Head of caudate nucleus (tissue), 42 donors: ENCODE results near the gene VIPR1.
A peak's percentile ranks its signal among the peaks of the same experiment; 100 is the strongest.
"Not testable (repeated sequence)": the region's sequence is repeated elsewhere in the genome, so short reads cannot be mapped to it uniquely, and the experiment has no call there.

ENCODE experiments used
- DNase-seq, 42 donors: peaks; one replicate each; pipeline versions ENCODE4 v3.0.0 to v3.0.0-alpha.2; 2020 to 2021; ENCODE audit warnings: mixed read lengths in 7 of 42
- intact Hi-C: fragments of 100-400 bp; cut with DNase I; formaldehyde crosslinking; loops from one replicate; pipeline ENCODE4 v1.15.0; 2022

The VIPR1 gene

DNA sequence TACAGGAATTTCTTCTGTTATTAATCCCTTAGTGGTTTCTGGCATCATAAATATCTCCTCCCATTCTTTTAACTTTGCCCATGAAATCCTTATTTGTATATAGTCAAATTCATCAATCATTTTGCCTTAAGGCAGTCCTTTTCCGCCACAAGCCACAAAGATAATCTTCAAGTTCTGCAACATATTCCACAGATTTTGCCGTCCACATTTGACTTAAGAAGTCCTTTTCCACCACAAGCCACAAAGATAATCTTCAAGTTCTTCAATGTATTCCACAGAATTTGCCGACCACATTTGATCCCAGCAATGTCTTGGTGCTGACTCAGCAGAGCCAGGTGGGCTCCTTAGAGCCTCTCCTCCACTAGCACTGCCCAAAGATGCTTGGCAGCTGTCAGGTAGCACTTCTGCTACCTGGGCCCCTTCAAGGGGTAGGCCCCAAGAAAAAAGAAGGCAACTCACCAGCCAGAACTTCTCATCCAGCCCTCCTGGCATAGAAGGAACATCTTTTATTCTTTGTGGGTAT is 44.3 kb downstream of the VIPR1 start:
- intact Hi-C loops: no loop called here
- DNase-seq: peak in 1 of 42 donors; percentile 26

DNA sequence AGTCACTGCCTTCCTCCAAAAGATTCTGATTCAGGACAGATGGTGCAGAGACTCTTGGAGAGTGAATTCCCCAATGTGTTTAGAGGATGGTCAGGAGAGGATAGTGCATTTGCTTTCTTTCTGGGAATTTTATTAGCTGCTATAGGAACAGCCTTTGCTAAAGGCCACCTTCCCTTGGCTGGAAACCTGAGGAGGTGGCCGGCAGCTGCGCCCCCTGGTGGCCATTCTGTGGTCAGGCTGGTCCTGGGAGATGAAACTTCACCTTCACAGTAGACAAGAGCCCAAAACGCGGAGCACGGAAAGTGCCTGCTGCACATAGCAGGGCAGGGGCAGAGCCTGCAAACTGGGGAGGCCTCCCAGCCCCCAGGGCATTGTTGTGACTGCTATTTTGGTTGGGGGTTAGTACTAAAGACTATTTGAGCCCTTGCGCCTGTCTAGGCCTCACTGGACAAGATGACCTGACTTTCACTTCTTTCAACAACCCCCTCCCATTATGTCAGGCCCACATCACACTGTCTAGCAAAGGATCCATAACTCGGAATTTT is 45.0 kb downstream of the VIPR1 start:
- DNase-seq: peak; percentile 32 to 90 (median 75)
- intact Hi-C loops: no loop called here

DNA sequence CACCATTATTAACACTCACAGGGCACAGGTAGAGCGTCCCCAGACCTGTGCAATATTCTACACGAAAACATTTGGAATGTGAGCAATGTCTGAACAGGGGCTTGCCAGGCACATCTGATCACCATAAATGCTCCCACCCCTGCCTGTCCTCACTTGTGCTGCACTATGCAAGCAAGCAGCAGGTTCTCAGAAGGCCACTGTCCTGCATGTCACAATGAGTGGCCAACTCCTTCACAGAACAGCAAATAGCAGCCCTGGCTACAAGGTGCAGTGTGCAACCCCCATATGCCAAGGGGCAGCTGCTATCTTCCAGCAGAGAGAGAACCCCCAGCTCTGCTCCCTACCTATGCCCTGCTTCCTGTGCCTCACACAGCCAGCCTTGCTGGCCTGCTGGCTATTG is 46.7 kb downstream of the VIPR1 start:
- DNase-seq: no peak
- intact Hi-C loops: no loop called here

DNA sequence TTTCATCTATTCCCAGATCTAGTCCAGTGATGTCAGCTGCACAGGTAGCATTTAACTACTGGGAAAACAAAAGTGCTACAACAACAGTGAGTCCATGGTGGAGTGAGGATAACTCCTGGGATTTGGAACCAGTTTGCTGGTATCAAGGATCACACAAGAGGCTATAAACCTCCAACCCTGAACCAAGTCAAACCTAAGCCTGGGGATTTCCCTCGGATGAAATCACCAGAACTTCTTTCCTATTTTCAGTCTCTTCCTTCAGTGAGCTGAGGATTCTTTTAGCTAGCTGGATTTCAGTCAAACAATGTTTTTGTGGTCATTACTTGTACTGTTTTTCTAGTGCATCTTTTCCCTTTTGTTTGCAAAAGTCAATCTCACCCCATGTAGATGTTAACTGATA is 47.8 kb downstream of the VIPR1 start:
- DNase-seq: no peak
- intact Hi-C loops: no loop called here

DNA sequence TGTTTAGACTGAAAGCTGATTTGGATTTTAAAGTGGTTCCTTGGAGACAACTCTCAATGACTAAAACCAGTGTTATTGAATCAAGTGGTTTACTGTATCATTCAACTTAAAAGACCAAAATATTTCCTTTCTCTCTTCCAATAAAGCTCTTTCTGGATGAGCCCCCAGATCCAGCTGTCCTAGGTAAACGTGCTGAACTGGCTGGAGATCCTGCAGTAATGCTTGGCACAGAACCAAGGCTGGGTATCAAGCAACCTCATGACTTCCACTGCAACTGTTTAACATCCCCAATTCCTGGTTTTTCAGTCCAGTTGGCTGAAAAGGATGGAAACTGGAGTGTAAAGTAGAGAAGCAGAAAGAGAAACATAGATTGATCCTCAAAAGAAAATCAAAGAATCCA is 50.4 kb downstream of the VIPR1 start:
- intact Hi-C loops: no loop called here
- DNase-seq: peak in 2 of 42 donors; percentile 35 to 41

DNA sequence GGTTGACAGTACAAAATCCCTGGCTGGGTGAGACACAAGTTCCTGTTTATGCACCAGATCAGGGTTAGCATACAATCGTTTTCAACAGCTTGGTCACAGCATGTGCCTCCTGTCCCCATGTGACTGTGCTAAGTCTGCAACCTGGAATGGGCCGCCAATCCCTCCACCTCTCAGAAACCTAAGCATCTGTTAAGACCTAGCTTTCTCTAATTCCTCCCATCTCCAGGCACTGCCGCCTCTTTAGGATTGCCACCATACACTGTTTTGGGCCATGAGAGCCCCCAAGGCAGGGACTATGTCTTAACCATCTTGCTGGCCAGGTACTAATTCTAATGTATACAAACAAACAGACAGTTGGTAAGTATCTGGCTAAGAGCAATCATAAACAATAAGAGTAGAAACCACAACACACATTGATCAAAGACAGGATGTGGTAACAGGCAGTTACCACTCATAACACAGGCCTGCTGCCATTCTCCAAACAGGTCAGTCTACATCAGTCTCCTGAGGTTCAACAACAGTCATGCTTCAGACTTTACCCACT is 53.7 kb downstream of the VIPR1 start:
- peak in 2 of 42 donors; percentile 3 to 31 for DNase-seq
- intact Hi-C loops: no loop called here

DNA sequence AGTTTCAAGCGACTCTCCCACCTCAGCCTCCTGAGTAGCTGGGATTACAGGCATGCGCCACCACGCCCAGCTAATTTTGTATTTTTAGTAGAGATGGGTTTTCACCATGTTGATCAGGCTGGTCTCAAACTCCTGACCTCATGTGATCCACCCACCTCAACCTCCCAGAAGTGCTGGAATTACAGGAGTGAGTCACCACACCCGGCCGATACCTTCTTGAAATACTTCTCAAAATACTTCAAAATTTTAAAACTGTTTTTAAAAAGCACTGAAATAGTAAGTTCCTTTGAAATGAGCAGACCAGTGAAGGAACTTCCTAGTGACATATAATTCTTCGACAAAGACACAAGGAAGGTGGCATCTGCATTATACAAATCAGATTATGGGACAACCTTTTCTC is 54.4 kb downstream of the VIPR1 start:
- intact Hi-C loops: not testable (repeated sequence)
- DNase-seq: peak in 25 of 42 donors; percentile 16 to 72 (median 45)

DNA sequence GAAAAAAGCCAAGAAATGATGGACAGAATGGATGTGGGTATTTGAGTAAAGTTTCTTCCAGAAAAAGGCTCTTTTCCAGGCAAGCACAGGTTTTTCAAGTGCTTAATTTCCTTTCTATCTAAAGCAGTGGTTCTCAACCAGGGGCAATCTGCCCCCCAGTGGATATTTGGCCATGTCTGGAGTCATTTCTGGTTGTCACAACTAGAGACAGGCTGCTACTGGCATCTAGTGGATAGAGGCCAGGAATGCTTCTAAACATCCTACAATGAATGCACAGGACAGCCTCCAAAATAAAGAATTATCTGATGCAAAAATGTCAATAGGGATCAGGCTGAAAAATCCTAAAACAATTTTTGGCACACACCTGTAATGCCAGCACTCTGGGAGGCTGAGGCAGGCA is 55.4 kb downstream of the VIPR1 start:
- DNase-seq: peak in 2 of 42 donors; percentile 26 to 29
- intact Hi-C loops: no loop called here

DNA sequence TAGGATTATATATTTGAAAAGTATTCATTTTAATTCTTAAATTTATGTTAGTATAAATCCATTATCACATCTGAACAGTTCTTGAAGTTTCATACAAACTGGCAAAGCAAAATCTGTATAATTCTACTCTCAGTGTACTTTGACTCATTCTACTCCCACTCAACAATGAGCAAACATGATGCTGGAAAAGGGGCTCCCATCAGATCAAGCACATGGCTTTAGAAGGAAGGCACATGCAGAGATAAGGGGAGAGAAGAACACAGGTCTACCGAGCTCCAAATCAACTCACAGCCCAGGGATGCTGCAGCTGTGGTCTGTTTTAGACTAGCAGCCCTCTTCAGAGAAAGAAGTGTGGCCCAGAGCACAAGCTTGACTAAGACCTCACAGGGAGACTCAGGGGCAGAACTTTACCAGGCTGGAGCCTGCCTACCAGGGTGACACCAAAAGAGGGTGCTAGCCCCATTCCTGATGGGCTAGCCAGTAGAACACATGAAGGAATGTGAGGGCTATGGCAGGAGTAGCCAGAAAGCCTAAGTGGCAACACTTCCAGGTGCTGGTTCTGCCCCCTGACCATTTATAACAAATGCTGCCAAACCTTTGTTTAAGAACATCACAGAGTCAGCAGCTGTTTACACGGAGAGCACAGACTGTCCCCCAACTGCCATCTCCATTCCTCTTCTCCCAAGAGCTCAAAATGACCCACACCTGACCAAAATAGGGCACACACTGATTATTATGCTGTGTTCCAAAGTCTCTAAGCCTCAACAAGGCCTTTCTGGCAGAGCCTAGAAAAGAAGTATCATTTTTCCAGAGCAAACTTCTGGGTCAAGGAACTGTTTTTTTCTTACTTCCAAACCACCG is 59.8 kb downstream of the VIPR1 start:
- DNase-seq: peak in 9 of 42 donors; percentile 14 to 41 (median 25)
- intact Hi-C loops: no loop called here

DNA sequence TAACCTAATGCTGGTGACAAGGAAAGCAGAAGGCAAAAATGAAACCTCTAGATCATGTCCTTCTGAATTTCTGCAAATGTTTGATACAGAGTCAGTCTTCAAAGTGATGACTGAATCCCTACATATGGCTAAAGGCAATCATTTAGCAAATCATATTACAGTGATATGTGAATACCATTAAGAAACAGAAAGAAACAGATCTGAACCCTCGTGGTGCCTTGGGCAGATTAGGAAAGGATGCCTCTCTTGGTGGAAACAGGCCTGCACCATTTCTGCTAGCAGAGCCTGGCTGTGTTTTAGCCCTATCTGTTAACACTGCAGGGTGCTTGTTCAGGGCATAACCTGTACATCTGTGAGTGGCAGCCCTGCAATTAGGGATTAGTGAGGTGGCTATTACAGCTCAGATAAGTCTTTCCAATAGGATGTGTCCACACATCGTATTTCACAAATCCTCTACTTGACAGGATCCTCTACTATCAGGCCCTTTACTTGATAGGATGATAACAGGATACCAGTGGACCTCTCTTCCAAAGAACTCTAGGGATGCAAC is 67.2 kb downstream of the VIPR1 start:
- intact Hi-C loops: no loop called here
- DNase-seq: peak in 1 of 42 donors; percentile 16

DNA sequence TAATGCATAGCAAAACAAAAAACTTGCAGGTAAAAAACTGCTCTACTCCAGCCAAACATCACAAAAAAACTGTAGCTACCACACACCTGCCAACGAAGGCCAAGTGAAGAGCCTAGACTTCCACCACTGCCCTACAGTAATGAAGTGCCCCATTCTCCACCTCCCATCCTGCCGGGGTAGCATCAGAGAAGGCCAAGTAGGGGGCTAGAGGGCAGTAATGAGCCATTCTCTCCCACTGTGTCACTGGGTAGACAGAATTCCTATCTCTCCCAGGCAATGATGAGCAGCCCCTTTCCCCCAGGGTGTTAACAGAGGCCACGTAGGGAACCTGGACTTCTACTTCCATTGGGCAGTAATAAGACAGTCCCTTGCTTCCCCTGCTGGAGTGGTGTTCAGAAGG is 69.8 kb downstream of the VIPR1 start:
- peak in 37 of 42 donors; percentile 16 to 84 (median 61) for DNase-seq
- intact Hi-C loops: no loop called here

DNA sequence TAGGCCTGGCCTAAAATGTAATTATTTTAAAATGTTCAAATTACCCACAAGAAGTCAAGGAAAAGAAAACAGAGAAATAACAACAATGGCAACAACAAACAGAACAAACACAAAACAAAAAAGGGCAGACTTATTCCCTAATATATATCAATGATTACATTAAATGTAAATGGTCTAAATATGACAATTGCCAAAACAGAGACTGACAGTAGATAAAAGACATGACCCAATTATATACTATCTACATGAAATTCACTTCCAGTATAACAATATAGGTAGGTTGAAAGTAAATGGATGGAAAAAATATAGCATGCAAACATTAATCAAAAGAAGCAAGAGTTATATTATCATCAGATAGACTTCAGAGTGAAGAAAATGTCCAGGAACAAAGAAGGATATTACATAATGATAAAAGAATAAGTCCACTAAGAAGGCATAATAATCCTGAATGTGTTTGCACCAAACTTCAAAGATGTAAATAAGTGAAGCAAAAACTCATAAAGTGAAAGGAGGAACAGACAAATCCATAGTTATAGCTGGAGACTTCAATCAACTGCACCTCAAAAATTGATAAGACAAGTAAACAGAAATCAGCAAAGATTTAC is 72.8 kb downstream of the VIPR1 start:
- no peak for DNase-seq
- intact Hi-C loops: no loop called here

DNA sequence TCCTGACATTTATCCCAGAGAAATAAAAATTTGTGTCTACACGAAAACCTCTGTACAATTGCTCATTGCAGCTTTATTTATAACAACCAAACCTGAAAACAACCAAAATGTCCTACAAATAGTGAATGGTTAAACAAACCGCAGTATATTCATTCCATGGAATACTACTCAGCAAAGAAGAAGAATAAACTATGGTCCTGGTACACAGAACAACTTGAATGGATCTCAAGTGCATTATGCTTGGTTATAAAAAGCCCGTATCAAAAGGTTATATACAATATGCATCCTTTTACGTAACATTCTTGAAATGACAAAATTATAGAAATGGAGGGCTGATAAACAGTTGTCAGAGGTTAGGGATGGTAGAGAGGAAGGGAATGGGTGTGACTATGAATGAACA is 75.6 kb downstream of the VIPR1 start:
- no peak for DNase-seq
- intact Hi-C loops: no loop called here

DNA sequence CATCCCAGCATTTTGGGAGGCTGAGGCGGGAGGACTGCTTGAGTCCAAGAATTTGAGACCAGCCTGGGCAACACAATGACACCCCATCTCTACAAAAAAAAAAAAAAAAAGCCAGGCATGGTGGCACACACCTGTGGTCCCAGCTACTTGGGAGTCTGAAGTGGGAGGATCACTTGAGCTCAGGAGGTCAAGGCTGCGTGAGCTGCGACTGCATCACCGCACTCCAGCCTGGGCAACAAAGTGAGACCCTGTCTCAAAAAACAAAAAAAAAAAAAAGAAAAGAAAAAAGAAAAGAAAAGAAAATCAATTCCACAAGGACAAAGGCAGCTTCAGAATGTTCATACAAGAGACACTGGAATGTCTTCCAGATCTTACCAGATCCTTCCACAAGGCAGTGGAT is 76.9 kb downstream of the VIPR1 start:
- intact Hi-C loops, DNase-seq: not testable (repeated sequence)

DNA sequence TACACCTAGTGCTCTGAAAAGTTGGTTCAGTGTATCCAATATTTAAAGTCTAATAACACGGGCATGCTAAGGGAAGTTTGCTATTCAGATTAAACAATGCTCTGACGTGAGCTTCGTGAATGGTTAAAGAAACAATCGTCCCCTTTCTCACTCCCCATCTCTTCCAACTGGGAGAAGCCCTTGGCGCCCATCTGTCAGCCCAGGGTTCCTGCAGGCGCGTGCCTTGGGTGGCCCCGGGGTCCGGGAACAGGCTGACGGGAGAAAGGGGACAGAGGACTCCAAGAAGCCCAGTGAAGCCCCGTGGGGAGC is 78.9 kb downstream of the VIPR1 start:
- intact Hi-C loops: loop anchor here (5.0 kb wide), 1 partner anchor 166 kb away; no protein-coding TSS in a partner anchor
- peak in 6 of 42 donors; percentile 17 to 60 (median 32) for DNase-seq

DNA sequence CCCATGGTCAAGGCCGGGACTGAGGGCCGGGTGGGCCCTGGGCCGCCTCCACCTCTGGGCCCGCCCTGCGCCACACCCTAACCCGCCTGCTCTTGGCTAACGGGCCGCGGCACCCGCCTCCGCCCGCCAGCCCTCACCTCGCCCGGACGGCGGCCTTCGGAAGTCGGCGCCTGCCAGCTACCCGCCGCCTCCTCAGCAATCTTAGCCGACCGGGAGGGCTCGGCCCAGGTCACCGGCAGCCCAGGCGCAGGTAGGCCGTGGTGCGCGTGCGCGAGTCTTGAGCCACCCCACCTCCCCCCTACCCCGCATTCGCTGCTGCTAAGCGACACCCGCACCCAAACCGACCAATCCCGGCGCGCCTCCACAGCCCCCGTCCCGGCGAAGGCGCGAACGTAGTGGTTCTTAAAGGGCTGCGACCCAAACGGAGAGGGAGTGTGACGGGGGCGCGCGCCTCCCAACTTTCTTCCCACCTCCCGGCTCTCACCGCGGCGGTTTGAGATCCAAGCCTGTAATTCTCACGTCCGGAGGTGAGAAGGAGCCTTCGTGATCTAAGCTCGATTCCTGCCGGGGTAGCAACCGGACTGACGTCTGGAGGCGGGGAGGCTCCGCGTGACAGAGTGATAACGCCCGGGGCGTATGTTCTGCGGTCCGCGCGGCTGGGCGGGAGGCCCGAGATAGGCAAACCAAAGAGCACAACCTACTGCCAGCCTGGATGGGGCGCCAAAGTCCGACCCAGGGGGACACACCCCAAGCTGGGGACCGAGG is 79.4 kb downstream of the VIPR1 start, which contains the start of gene SEC22C:
Gene SEC22C, minus strand, starts transcription at position 259 of the 765 bp plus-strand sequence. CDS start 12,921 bp downstream, outside the sequence.
- peak; percentile 94 to 99 (median 98) for DNase-seq
- intact Hi-C loops: loop anchor here (5.0 kb wide), 1 partner anchor 165 kb away; no protein-coding TSS in a partner anchor

DNA sequence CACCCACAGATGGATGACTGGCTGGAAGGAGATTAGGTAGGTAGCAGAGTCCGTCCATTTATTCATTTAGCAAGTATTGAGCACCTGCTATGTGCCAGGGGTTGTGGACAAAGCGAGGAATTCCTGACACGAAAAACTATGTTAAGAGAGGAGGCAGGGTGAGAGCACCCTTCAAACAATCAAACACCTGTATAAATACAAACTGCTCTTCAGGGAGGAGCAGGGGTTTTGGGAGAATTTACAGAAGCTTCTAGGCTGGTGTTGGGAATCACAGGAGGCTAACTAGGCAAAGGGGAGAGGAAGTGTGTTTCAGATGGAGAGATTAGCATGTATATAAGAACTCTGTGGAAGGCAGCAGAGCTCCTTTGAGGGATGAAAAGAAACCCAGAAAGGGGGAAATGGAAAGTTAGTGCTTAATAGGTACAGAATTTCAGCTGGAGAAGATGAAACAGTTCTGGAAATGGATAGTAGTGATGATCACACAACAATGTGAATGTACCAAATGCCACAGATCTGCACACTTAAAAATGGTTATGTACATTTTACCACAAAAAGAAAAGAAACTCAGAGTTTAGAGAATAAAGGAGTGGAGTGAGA is 80.1 kb downstream of the VIPR1 start:
- intact Hi-C loops: loop anchor here (5.0 kb wide), 1 partner anchor 165 kb away; no protein-coding TSS in a partner anchor
- no peak for DNase-seq
